Hepatocyte (in vitro differentiated cells): ENCODE results near the gene PTPN6. TPM values are rescaled to one million over a fixed set of nuclear protein-coding genes. Genes with fewer than 3 reads are reported as not detected.

ENCODE experiments used
- DNase-seq: peaks from one replicate; pipeline ENCODE4 v3.0.0-alpha.2; 2016; ENCODE audit warnings: low spot score
- H2AFZ ChIP-seq: fragments of 200-600 bp; sonication (generic); 2 replicates; pipeline ENCODE4 v1.6.0; 2016; ENCODE audit warnings: antibody characterized with exemption, mild to moderate bottlenecking
- H3K27ac ChIP-seq: fragments of 200-600 bp; sonication (generic); 2 replicates; pipeline ENCODE4 v1.5.1; 2016; ENCODE audit warnings: mild to moderate bottlenecking
- H3K27me3 ChIP-seq: fragments of 200-600 bp; sonication (generic); 2 replicates; pipeline ENCODE4 v1.6.1; 2016
- H3K36me3 ChIP-seq: fragments of 200-600 bp; sonication (generic); replicated peaks from 2 replicates; pipeline ENCODE4 v1.5.1; 2016; ENCODE audit warnings: low read depth; ENCODE audit not compliant: insufficient read depth
- H3K4me1 ChIP-seq: fragments of 200-600 bp; sonication (generic); 2 replicates; pipeline ENCODE4 v1.5.1; 2016; ENCODE audit warnings: mild to moderate bottlenecking, moderate library complexity; ENCODE audit not compliant: insufficient read depth
- H3K4me2 ChIP-seq: fragments of 200-600 bp; sonication (generic); 2 replicates; pipeline ENCODE4 v1.6.0; 2016
- H3K4me3 ChIP-seq: fragments of 200-600 bp; sonication (generic); 2 replicates; pipeline ENCODE4 v1.5.1; 2016; ENCODE audit warnings: mild to moderate bottlenecking
- H3K79me2 ChIP-seq: fragments of 200-600 bp; sonication (generic); 2 replicates; pipeline ENCODE4 v1.6.0; 2017; ENCODE audit warnings: mild to moderate bottlenecking
- H3K9me2 ChIP-seq: fragments of 200-600 bp; sonication (generic); replicated peaks from 2 replicates; pipeline ENCODE4 v1.6.0; 2017; ENCODE audit warnings: mild to moderate bottlenecking; ENCODE audit not compliant: insufficient read depth
- H3K9me3 ChIP-seq: fragments of 200-600 bp; sonication (generic); 2 replicates; pipeline ENCODE4 v1.5.1; 2016; ENCODE audit warnings: low read depth, mild to moderate bottlenecking
- H4K20me1 ChIP-seq: fragments of 200-600 bp; sonication (generic); 2 replicates; pipeline ENCODE4 v1.6.0; 2016; ENCODE audit warnings: mild to moderate bottlenecking; ENCODE audit not compliant: insufficient read depth, poor library complexity, severe bottlenecking
- CTCF ChIP-seq: fragments of 200-600 bp; sonication (generic); IDR thresholded peaks from 2 replicates; pipeline ENCODE4 v1.5.1; 2016; ENCODE audit warnings: antibody characterized with exemption, mild to moderate bottlenecking; ENCODE audit not compliant: poor library complexity
- EZH2 ChIP-seq: fragments of 200-600 bp; sonication (generic); IDR thresholded peaks from 2 replicates; pipeline ENCODE4 v1.6.1; 2016; ENCODE audit warnings: antibody characterized with exemption, mild to moderate bottlenecking, borderline replicate concordance
- EZH2phosphoT487 ChIP-seq: fragments of 200-600 bp; sonication (generic); IDR thresholded peaks from one replicate; pipeline ENCODE4 v1.6.1; 2018; ENCODE audit warnings: antibody characterized with exemption, mild to moderate bottlenecking, low read depth, moderate library complexity; ENCODE audit not compliant: unreplicated experiment, severe bottlenecking
- WGBS: methylation state at CpG from one replicate; pipeline ENCODE4 v1.1.6; 2016; ENCODE audit warnings: low lambda C conversion rate; ENCODE audit errors: missing lambda C conversion rate; 5-methylcytosine and 5-hydroxymethylcytosine counted together
- polyA plus RNA-seq: library from polyadenylated mRNA; unstranded; fragments of >200 nt; fragmentation: Nextera tagmentation; extraction: Ambion mirVana; gene quantifications from 2 replicates; pipeline ENCODE4 v1.2.1, GENCODE V29; 2016
- total RNA-seq: library from RNA; depleted of rRNA; stranded (reverse); fragments of >200 nt; gene quantifications from 2 replicates; pipeline ENCODE4 v1.2.3, GENCODE V29; 2014

PTPN6 gene
- total and polyA plus RNA-seq, 2 experiments from 2014 or later: 14.5 to 20.8 TPM

GRCh38 chr12:6975297-6976032 lies 24.3 kb downstream of the PTPN6 start:
- no peak for TF ChIP-seq EZH2
- no peak for TF ChIP-seq CTCF
- no peak for TF ChIP-seq EZH2phosphoT487
- H3K36me3 ChIP-seq: no peaks in the 10 kb centered on the region

GRCh38 chr12:6977653-6978052 lies 26.5 kb downstream of the PTPN6 start:
- Histone ChIP-seq H3K79me2 (peaks cover 11% of the 10 kb centered on the region), H3K4me1 (peaks cover 25% of the 10 kb centered on the region), H3K4me3 (no peak overlapping the region), H3K27ac (no peak overlapping the region), H2AFZ (no peak overlapping the region), H4K20me1 (no peaks in the 10 kb centered on the region), H3K4me2 (no peak overlapping the region), H3K27me3 (no peaks in the 10 kb centered on the region), H3K36me3 (peaks cover 3% of the 10 kb centered on the region), H3K9me2 (no peaks in the 10 kb centered on the region), H3K9me3 (no peaks in the 10 kb centered on the region)
- WGBS: 92% methylated on average over 10 of the region's 10 CpGs
- DNase-seq: no peak
- TF ChIP-seq EZH2 (no peak), EZH2phosphoT487 (no peak), CTCF (no peak)

More at GRCh38 chr12:6975297-6976032, 24.3 kb downstream of the PTPN6 start:
- Histone ChIP-seq H3K4me1 (peaks cover 14% of the 10 kb centered on the region), H3K4me2 (no peak overlapping the region), H3K27me3 (no peaks in the 10 kb centered on the region), H3K4me3 (no peak overlapping the region), H4K20me1 (no peaks in the 10 kb centered on the region), H3K9me2 (no peaks in the 10 kb centered on the region), H3K27ac (no peak overlapping the region), H3K9me3 (no peaks in the 10 kb centered on the region), H3K79me2 (peaks cover 29% of the 10 kb centered on the region), H2AFZ (no peak overlapping the region)
- 94% methylated on average over 2 of the region's 2 CpGs for WGBS
- no peak for DNase-seq

- Histone ChIP-seq H3K9me2 (no peaks in the 10 kb centered on the region), H4K20me1 (no peaks in the 10 kb centered on the region), H3K27me3 (no peaks in the 10 kb centered on the region), H3K27ac (no peak overlapping the region), H2AFZ (no peak overlapping the region), H3K4me3 (no peak overlapping the region), H3K4me2 (no peak overlapping the region), H3K36me3 (peaks cover 3% of the 10 kb centered on the region), H3K79me2 (peaks cover 5% of the 10 kb centered on the region), H3K9me3 (no peaks in the 10 kb centered on the region), H3K4me1 (peaks cover 27% of the 10 kb centered on the region)
- DNase-seq: no peak
- TF ChIP-seq EZH2phosphoT487 (no peak), CTCF (no peak), EZH2 (no peak)
- 96% methylated on average over 6 of the region's 6 CpGs for WGBS
Observed at GRCh38 chr12:6978188-6978587, 27.0 kb downstream of the PTPN6 start.

DNA sequence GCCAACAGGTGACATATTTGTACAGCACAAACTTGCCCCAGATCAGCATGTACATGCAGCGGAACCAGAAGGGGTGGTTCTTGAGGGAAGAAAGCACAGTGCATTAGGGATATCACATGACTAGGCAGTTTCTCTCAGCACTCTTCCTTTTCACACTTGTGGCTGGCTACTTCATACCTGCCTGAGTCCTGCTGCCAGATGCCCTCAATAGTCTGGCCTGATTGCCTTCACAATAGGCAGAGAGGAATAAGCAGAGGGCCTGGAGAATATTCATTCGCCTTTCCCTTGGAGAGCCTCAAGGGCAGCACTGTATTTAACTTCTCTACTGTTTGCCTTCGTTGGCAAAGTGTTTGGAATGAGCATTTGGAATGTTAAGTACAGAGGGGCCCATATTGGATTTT lies 27.5 kb downstream of the PTPN6 start:
- Histone ChIP-seq H3K36me3 (peaks cover 3% of the 10 kb centered on the region), H3K4me1 (peaks cover 27% of the 10 kb centered on the region), H2AFZ (no peak overlapping the region), H3K4me2 (no peak overlapping the region), H3K79me2 (peaks cover 2% of the 10 kb centered on the region), H3K27ac (peak overlapping the region; percentile 92), H3K9me2 (no peaks in the 10 kb centered on the region), H3K27me3 (no peaks in the 10 kb centered on the region), H3K9me3 (no peaks in the 10 kb centered on the region), H3K4me3 (no peak overlapping the region), H4K20me1 (no peaks in the 10 kb centered on the region)
- no peak for DNase-seq
- WGBS: 94% methylated on average over 3 of the region's 3 CpGs
- no peak for TF ChIP-seq CTCF
- TF ChIP-seq EZH2phosphoT487: no peak
- TF ChIP-seq EZH2: no peak
